AG04450 (cell line): ENCODE measurements around the gene MADD. TPM values are rescaled to one million over a fixed set of nuclear protein-coding genes. Genes with fewer than 3 reads are reported as not detected.

Source experiments
- CTCF ChIA-PET: fragments of 300-600, 350-600 bp; formaldehyde crosslinking; extraction: SDS; loops from one replicate; lab custom pipeline; 2022; ENCODE audit warnings: antibody characterized with exemption, inconsistent platforms; lab: Charles Lee
- POLR2A ChIA-PET: fragments of 350-600 bp; formaldehyde crosslinking; extraction: SDS; loops from one replicate; lab custom pipeline; 2021; ENCODE audit warnings: antibody characterized with exemption, inconsistent platforms; lab: Yijun Ruan, JAX
- DNase-seq: peaks from one replicate; pipeline ENCODE4 v3.0.0-alpha.2; 2011; ENCODE audit warnings: low read depth, low spot score
- H3K27ac ChIP-seq: one replicate; pipeline ENCODE4 v1.5.1; 2012; ENCODE audit warnings: low read depth, low read length, control low read depth
- H3K27me3 ChIP-seq: one replicate; pipeline ENCODE4 v1.6.0; 2012; ENCODE audit warnings: low read length; ENCODE audit not compliant: control insufficient read depth, insufficient read depth
- H3K4me3 ChIP-seq: 2 replicates; pipeline ENCODE4 v1.5.1; 2011; ENCODE audit warnings: mild to moderate bottlenecking, low read depth, low read length, control low read depth
- H3K9me3 ChIP-seq: 2 replicates; pipeline ENCODE4 v1.5.1; 2012; ENCODE audit warnings: low read length; ENCODE audit not compliant: control insufficient read depth, insufficient read depth
- CTCF ChIP-seq: IDR thresholded peaks from 2 replicates; pipeline ENCODE4 v1.5.1; 2011; ENCODE audit warnings: low read depth, low read length, control low read depth, inconsistent platforms
- polyA plus RNA-seq: library from polyadenylated mRNA; depleted of rRNA; stranded (reverse); fragments of >200 nt; gene quantifications from 2 replicates; pipeline ENCODE4 v1.2.3, GENCODE V29; 2011

MADD gene
- polyA plus RNA-seq, 1 experiment, result 10.5 TPM

GRCh38 chr11:47376107-47376524, 106.2 kb downstream of the MADD start:
- H3K27ac ChIP-seq, result no peak overlapping the region
- CTCF ChIA-PET, result no interaction called here
- H3K9me3 ChIP-seq, result no peaks in the 10 kb centered on the region; the same call in 1 of the 2 replicates
- no peak for TF ChIP-seq CTCF
- no peak overlapping the region for H3K4me3 ChIP-seq
- DNase-seq, result no peak
- H3K27me3 ChIP-seq, result no peaks in the 10 kb centered on the region
- POLR2A ChIA-PET, result no interaction called here

- no peak for TF ChIP-seq CTCF
- ChIA-PET CTCF (no interaction called here), POLR2A (no interaction called here)
- DNase-seq, result no peak
- Histone ChIP-seq H3K27ac (no peak overlapping the region), H3K4me3 (no peak overlapping the region), H3K9me3 (no peaks in the 10 kb centered on the region; the same call in 1 of the 2 replicates), H3K27me3 (no peaks in the 10 kb centered on the region)
Measured at GRCh38 chr11:47376525-47377371, 106.8 kb downstream of the MADD start.

- Histone ChIP-seq H3K9me3 (no peaks in the 10 kb centered on the region; the same call in 1 of the 2 replicates), H3K27me3 (no peaks in the 10 kb centered on the region), H3K27ac (no peak overlapping the region), H3K4me3 (no peak overlapping the region)
- no peak for DNase-seq
- POLR2A ChIA-PET, result no interaction called here
- CTCF ChIA-PET, result no interaction called here
- TF ChIP-seq CTCF, result no peak
Measured at GRCh38 chr11:47377571-47378009, 107.7 kb downstream of the MADD start.

GRCh38 chr11:47378010-47378835, 108.3 kb downstream of the MADD start, which contains the start of gene SPI1:
SPI1 (minus strand) TSS chr11:47378547; CDS start chr11:47378353, 194 bp downstream.
- POLR2A ChIA-PET, result no interaction called here
- no peak for DNase-seq

More at GRCh38 chr11:47378010-47378835, 108.3 kb downstream of the MADD start, which contains the start of gene SPI1:
- no peak within 1 kb of the TSS for H3K4me3 ChIP-seq
- H3K27ac ChIP-seq, result no peak within 1 kb of the TSS
- no peaks in the 10 kb centered on the region; the same call in 1 of the 2 replicates for H3K9me3 ChIP-seq
- no peaks in the 10 kb centered on the region for H3K27me3 ChIP-seq
- CTCF ChIA-PET, result no interaction called here
- TF ChIP-seq CTCF, result no peak
